WTC11 (cell line): ENCODE data around the gene LAMA4. TPM values are rescaled to one million over a fixed set of nuclear protein-coding genes. Genes with fewer than 3 reads are reported as not detected.

Experiments
- ATAC-seq: fragments of 200-7000 bp; cut with Tn5 transposase; 2 replicates; pipeline ENCODE4 v1.10.0; 2021; ENCODE audit warnings: mild to moderate bottlenecking, moderate library complexity
- CTCF ChIA-PET: fragments of 300-600 bp; sonication (Branson Sonifier 250); formaldehyde crosslinking; loops from one replicate; lab custom pipeline; 2021; ENCODE audit warnings: antibody characterized with exemption; lab: Charles Lee
- POLR2A ChIA-PET: fragments of 350-600 bp; sonication (Branson Sonifier 250); formaldehyde crosslinking; loops from one replicate; lab custom pipeline; 2021; ENCODE audit warnings: antibody characterized with exemption; lab: Charles Lee
- DNase-seq: peaks from one replicate; pipeline ENCODE4 v3.0.0; 2021; ENCODE audit warnings: low spot score
- H3K27ac Mint-ChIP-seq: 2 replicates; pipeline ENCODE4 v1.8.0; 2021; ENCODE audit warnings: mixed read lengths
- H3K27me3 Mint-ChIP-seq: 2 replicates; pipeline ENCODE4 v1.8.0; 2021; ENCODE audit warnings: low read depth, mild to moderate bottlenecking, moderate library complexity, mixed read lengths
- H3K36me3 Mint-ChIP-seq: 2 replicates; pipeline ENCODE4 v1.8.0; 2021; ENCODE audit warnings: mixed read lengths
- H3K4me1 Mint-ChIP-seq: 2 replicates; pipeline ENCODE4 v1.8.0; 2022; ENCODE audit warnings: mixed read lengths
- H3K4me3 Mint-ChIP-seq: 2 replicates; pipeline ENCODE4 v1.8.0; 2021; ENCODE audit warnings: mild to moderate bottlenecking, moderate library complexity, mixed read lengths
- H3K9me3 Mint-ChIP-seq: 2 replicates; pipeline ENCODE4 v1.8.0; 2021; ENCODE audit warnings: mixed read lengths
- AR ChIP-seq: fragments of 250-450 bp; sonication (Bioruptor Pico); IDR thresholded peaks from 2 replicates; pipeline ENCODE4 v1.9.0; 2021; ENCODE audit warnings: mild to moderate bottlenecking
- CBFB ChIP-seq: sonication (generic); formaldehyde crosslinking; IDR thresholded peaks from 2 replicates; pipeline ENCODE4 v1.8.1; 2022; ENCODE audit warnings: mild to moderate bottlenecking, low read depth, missing genetic modification reagents
- CREB1 ChIP-seq: sonication (generic); formaldehyde crosslinking; IDR thresholded peaks from 2 replicates; pipeline ENCODE4 v1.8.0; 2023; ENCODE audit warnings: mild to moderate bottlenecking, missing genetic modification reagents
- CTCF ChIP-seq: fragments of 200-600 bp; IDR thresholded peaks from 2 replicates; pipeline ENCODE4 v1.8.0; 2022; ENCODE audit warnings: antibody characterized with exemption
- E2F1 ChIP-seq: sonication (generic); formaldehyde crosslinking; IDR thresholded peaks from 2 replicates; pipeline ENCODE4 v1.8.0; 2022; ENCODE audit warnings: mild to moderate bottlenecking, missing genetic modification reagents
- ERG ChIP-seq: fragments of 250-450 bp; sonication (Bioruptor Pico); IDR thresholded peaks from 2 replicates; pipeline ENCODE4 v1.8.0; 2021; ENCODE audit warnings: mild to moderate bottlenecking
- FOXJ3 ChIP-seq: sonication (generic); formaldehyde crosslinking; IDR thresholded peaks from 2 replicates; pipeline ENCODE4 v1.9.0; 2021; ENCODE audit warnings: missing genetic modification reagents, mild to moderate bottlenecking, borderline replicate concordance
- FOXK1 ChIP-seq: sonication (generic); formaldehyde crosslinking; IDR thresholded peaks from 2 replicates; pipeline ENCODE4 v1.8.0; 2022; ENCODE audit warnings: mild to moderate bottlenecking, moderate library complexity, missing genetic modification reagents
- GTF2I ChIP-seq: fragments of 250-450 bp; sonication (Bioruptor Pico); conservative IDR thresholded peaks from 2 replicates; pipeline ENCODE4 v1.4.0; 2021; ENCODE audit warnings: mild to moderate bottlenecking
- IRF2 ChIP-seq: sonication (generic); formaldehyde crosslinking; IDR thresholded peaks from 2 replicates; pipeline ENCODE4 v1.8.0; 2022; ENCODE audit warnings: low read depth, missing genetic modification reagents, borderline replicate concordance
- KAT7 ChIP-seq: sonication (generic); formaldehyde crosslinking; IDR thresholded peaks from 2 replicates; pipeline ENCODE4 v1.8.1; 2023; ENCODE audit warnings: missing genetic modification reagents, mild to moderate bottlenecking, borderline replicate concordance
- MAX ChIP-seq: sonication (generic); formaldehyde crosslinking; IDR thresholded peaks from 2 replicates; pipeline ENCODE4 v1.8.0; 2022; ENCODE audit warnings: mild to moderate bottlenecking, missing genetic modification reagents
- MLX ChIP-seq: sonication (generic); formaldehyde crosslinking; IDR thresholded peaks from 2 replicates; pipeline ENCODE4 v1.8.1; 2023; ENCODE audit warnings: mild to moderate bottlenecking, missing genetic modification reagents, moderate library complexity
- MXD4 ChIP-seq: fragments of 250-450 bp; sonication (Bioruptor Pico); IDR thresholded peaks from 2 replicates; pipeline ENCODE4 v1.8.0; 2021; ENCODE audit warnings: mild to moderate bottlenecking, moderate library complexity, borderline replicate concordance
- MYBL2 ChIP-seq: sonication (generic); formaldehyde crosslinking; IDR thresholded peaks from 2 replicates; pipeline ENCODE4 v1.8.1; 2023; ENCODE audit warnings: mild to moderate bottlenecking, moderate library complexity, missing genetic modification reagents
- NFATC4 ChIP-seq: fragments of 250-450 bp; sonication (Bioruptor Pico); IDR thresholded peaks from 2 replicates; pipeline ENCODE4 v1.9.0; 2021; ENCODE audit warnings: mild to moderate bottlenecking
- NFYB ChIP-seq: sonication (generic); formaldehyde crosslinking; conservative IDR thresholded peaks from 2 replicates; pipeline ENCODE4 v1.8.0; 2022; ENCODE audit warnings: low read depth, missing genetic modification reagents
- NR2C2 ChIP-seq: sonication (generic); formaldehyde crosslinking; IDR thresholded peaks from 2 replicates; pipeline ENCODE4 v1.8.0; 2022; ENCODE audit warnings: mild to moderate bottlenecking, missing genetic modification reagents
- PREB ChIP-seq: sonication (generic); formaldehyde crosslinking; IDR thresholded peaks from 2 replicates; pipeline ENCODE4 v1.8.1; 2022; ENCODE audit warnings: mild to moderate bottlenecking, missing genetic modification reagents, moderate library complexity, borderline replicate concordance
- SP1 ChIP-seq: sonication (generic); formaldehyde crosslinking; conservative IDR thresholded peaks from 2 replicates; pipeline ENCODE4 v1.8.1; 2022; ENCODE audit warnings: missing genetic modification reagents
- TCF7 ChIP-seq: sonication (generic); formaldehyde crosslinking; IDR thresholded peaks from 2 replicates; pipeline ENCODE4 v1.8.0; 2022; ENCODE audit warnings: mild to moderate bottlenecking, low read depth, missing genetic modification reagents, moderate library complexity
- ZBTB43 ChIP-seq: sonication (generic); formaldehyde crosslinking; IDR thresholded peaks from 2 replicates; pipeline ENCODE4 v1.8.1; 2023; ENCODE audit warnings: mild to moderate bottlenecking, missing genetic modification reagents
- ZNF396 ChIP-seq: fragments of 250-450 bp; sonication (Bioruptor Pico); IDR thresholded peaks from 2 replicates; pipeline ENCODE4 v1.8.0; 2021; ENCODE audit warnings: mild to moderate bottlenecking, moderate library complexity, borderline replicate concordance
- ZNF416 ChIP-seq: fragments of 250-450 bp; sonication (Bioruptor Pico); IDR thresholded peaks from 2 replicates; pipeline ENCODE4 v1.9.0; 2021; ENCODE audit warnings: mild to moderate bottlenecking, inconsistent platforms
- total RNA-seq: library from RNA; stranded (reverse); gene quantifications from 3 replicates; pipeline ENCODE4 v1.2.3, GENCODE V29; 2021

Gene LAMA4
- total RNA-seq, 1 experiment from 2014 or later = 1.6 TPM

GRCh38 chr6:112081569-112081968 is 172.8 kb downstream of the LAMA4 start (continued):
- TF ChIP-seq MAX (CRISPR knock-in tag) = no peak

- POLR2A ChIA-PET = no interaction called here
- Mint-ChIP-seq H3K36me3 (peaks cover 5% of the 10 kb centered on the region), H3K27ac (no peak overlapping the region), H3K4me1 (no peaks in the 10 kb centered on the region), H3K27me3 (no peaks in the 10 kb centered on the region), H3K9me3 (no peaks in the 10 kb centered on the region), H3K4me3 (no peak overlapping the region)
- ATAC-seq = no peak
- no peak for TF ChIP-seq CBFB (CRISPR knock-in tag)
- no peak for TF ChIP-seq FOXJ3
- TF ChIP-seq IRF2 = no peak
- TF ChIP-seq MYBL2 (CRISPR knock-in tag) = no peak
- no peak for TF ChIP-seq MXD4 (CRISPR knock-in tag)
- TF ChIP-seq MLX = no peak
- no peak for TF ChIP-seq TCF7 (CRISPR knock-in tag)
- no peak for TF ChIP-seq CREB1
- no peak for TF ChIP-seq NFATC4 (CRISPR knock-in tag)
- no peak for TF ChIP-seq ERG (CRISPR knock-in tag)
- TF ChIP-seq NFYB (CRISPR knock-in tag) = no peak
- DNase-seq = no peak
- CTCF ChIA-PET = no interaction called here
Observed at GRCh38 chr6:112066606-112067005, 187.8 kb downstream of the LAMA4 start.

GRCh38 chr6:112065426-112065986 is 188.9 kb downstream of the LAMA4 start:
- Mint-ChIP-seq H3K4me3 (no peak overlapping the region), H3K4me1 (no peaks in the 10 kb centered on the region), H3K27ac (no peak overlapping the region), H3K9me3 (no peaks in the 10 kb centered on the region), H3K36me3 (no peaks in the 10 kb centered on the region), H3K27me3 (no peaks in the 10 kb centered on the region)
- no peak for DNase-seq
- ChIA-PET POLR2A (no interaction called here), CTCF (no interaction called here)
- no peak for ATAC-seq
- TF ChIP-seq KAT7 (CRISPR knock-in tag) (no peak), ZBTB43 (no peak), PREB (CRISPR knock-in tag) (no peak), ZNF416 (CRISPR knock-in tag) (no peak), AR (CRISPR knock-in tag) (no peak), E2F1 (no peak), FOXK1 (CRISPR knock-in tag) (no peak), NR2C2 (no peak), ZNF396 (CRISPR knock-in tag) (no peak), SP1 (CRISPR knock-in tag) (no peak), GTF2I (CRISPR knock-in tag) (no peak), CTCF (no peak)
